ENCODE data around the gene ARHGEF6. TPM values are rescaled to one million over a fixed set of nuclear protein-coding genes. Genes with fewer than 3 reads are reported as not detected.
"Not testable (repeated sequence)": the region's sequence is repeated elsewhere in the genome, so short reads cannot be mapped to it uniquely, and the experiment has no call there.

ARHGEF6 gene
- total RNA-seq, 1 donor from 2014 or later, result 40.0 TPM

- DNase-seq (ENCODE audit: low spot score), result peak; percentile 3
Observed at GRCh38 chrX:136781180-136781797, 557 bp upstream of the ARHGEF6 start.

- DNase-seq (ENCODE audit: low spot score), result no peak
Observed at GRCh38 chrX:136780241-136780640, 491 bp downstream of the ARHGEF6 start.

GRCh38 chrX:136779346-136779781, 1.4 kb downstream of the ARHGEF6 start:
- no peak for DNase-seq (ENCODE audit: low spot score)

- DNase-seq (ENCODE audit: low spot score), result no peak
Observed at GRCh38 chrX:136778916-136779315, 1.8 kb downstream of the ARHGEF6 start.

- DNase-seq (ENCODE audit: low spot score), result no peak
Observed at GRCh38 chrX:136778020-136778419, 2.7 kb downstream of the ARHGEF6 start.

GRCh38 chrX:136773648-136774047, 7.1 kb downstream of the ARHGEF6 start:
- DNase-seq (ENCODE audit: low spot score), result no peak

GRCh38 chrX:136771869-136772268, 8.9 kb downstream of the ARHGEF6 start:
- not testable (repeated sequence) for DNase-seq (ENCODE audit: low spot score)

- no peak for DNase-seq (ENCODE audit: low spot score)
Observed at GRCh38 chrX:136768469-136769084, 12.2 kb downstream of the ARHGEF6 start.

- peak; percentile 57 for DNase-seq (ENCODE audit: low spot score)
Observed at GRCh38 chrX:136767104-136767941, 13.4 kb downstream of the ARHGEF6 start.

GRCh38 chrX:136766785-136767103, 14.0 kb downstream of the ARHGEF6 start:
- DNase-seq (ENCODE audit: low spot score), result no peak

GRCh38 chrX:136765821-136766356, 14.8 kb downstream of the ARHGEF6 start:
- no peak for DNase-seq (ENCODE audit: low spot score)

- no peak for DNase-seq (ENCODE audit: low spot score)
Observed at GRCh38 chrX:136764206-136764605, 16.5 kb downstream of the ARHGEF6 start.

GRCh38 chrX:136762820-136763452, 17.8 kb downstream of the ARHGEF6 start:
- DNase-seq (ENCODE audit: low spot score), result no peak

- DNase-seq (ENCODE audit: low spot score), result no peak
Observed at GRCh38 chrX:136761421-136761820, 19.3 kb downstream of the ARHGEF6 start.

- DNase-seq (ENCODE audit: low spot score), result no peak
Observed at GRCh38 chrX:136759968-136760367, 20.8 kb downstream of the ARHGEF6 start.

- DNase-seq (ENCODE audit: low spot score), result no peak
Observed at GRCh38 chrX:136755411-136755810, 25.3 kb downstream of the ARHGEF6 start.

- no peak for DNase-seq (ENCODE audit: low spot score)
Observed at GRCh38 chrX:136754651-136755050, 26.1 kb downstream of the ARHGEF6 start.

GRCh38 chrX:136752796-136753195, 27.9 kb downstream of the ARHGEF6 start:
- DNase-seq (ENCODE audit: low spot score), result peak; percentile 32

- no peak for DNase-seq (ENCODE audit: low spot score)
Observed at GRCh38 chrX:136752346-136752745, 28.4 kb downstream of the ARHGEF6 start.

- DNase-seq (ENCODE audit: low spot score), result no peak
Observed at GRCh38 chrX:136750364-136750763, 30.4 kb downstream of the ARHGEF6 start.

- DNase-seq (ENCODE audit: low spot score), result no peak
Observed at GRCh38 chrX:136747003-136747986, 33.4 kb downstream of the ARHGEF6 start.
